ENCODE measurements around the gene B9D1.

DNA sequence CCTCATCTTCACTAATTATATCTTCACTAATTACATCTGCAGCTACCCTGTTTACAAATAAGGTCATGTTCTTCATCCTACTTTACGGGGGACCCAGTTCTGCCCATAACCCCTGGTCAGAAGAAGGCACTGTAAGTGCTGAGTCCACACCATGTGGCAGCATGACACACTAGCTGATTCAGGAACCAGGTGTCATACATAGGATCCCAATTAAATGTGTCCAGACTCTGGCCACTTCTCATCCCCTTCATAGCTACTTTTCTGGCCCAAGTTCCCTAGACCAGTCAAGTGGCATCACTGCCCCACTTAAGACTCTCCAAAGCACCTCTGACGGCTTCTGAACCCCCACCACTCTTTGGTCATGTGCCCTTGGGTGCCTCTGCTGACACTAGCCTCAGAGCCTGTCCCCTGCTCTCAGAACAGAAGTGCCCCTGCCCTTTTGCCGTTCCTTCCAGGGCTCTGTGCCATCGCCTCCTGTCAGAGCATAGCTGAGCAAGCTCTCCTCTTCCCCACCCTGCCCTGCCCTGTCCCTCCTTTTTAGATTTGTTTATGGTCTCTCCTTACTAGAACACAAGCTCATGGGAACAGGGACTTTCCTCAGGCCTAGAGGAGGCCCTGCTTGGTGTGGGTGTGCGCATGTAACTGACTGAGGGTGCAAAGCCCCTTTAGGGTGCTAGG lies 61.1 kb downstream of the B9D1 start:
- no peak for TF ChIP-seq GATA3 (IDR thresholded peaks at IDR 0.05; ENCODE audit: low read depth, low read length)
- no peak for TF ChIP-seq GATA2 (IDR thresholded peaks at IDR 0.05; ENCODE audit: low read depth, low read length)

All from SH-SY5Y (cell line).